IMR-90 (cell line): ENCODE data around the gene KRTAP4-1. TPM values are rescaled to one million over a fixed set of nuclear protein-coding genes. Genes with fewer than 3 reads are reported as not detected.

ENCODE experiments used
- ATAC-seq: fragments of 200-7000 bp; cut with Tn5 transposase; 2 replicates; pipeline ENCODE4 v1.9.1; 2020; ENCODE audit warnings: low read depth, mild to moderate bottlenecking, moderate library complexity
- BruUV-seq: library from RNA; stranded (reverse); fragments of 400-500 nt; replicated peaks from 2 replicates; lab custom pipeline; 2021; lab: Mats Ljungman, UMichigan
- CTCF ChIA-PET: fragments of 300-600 bp; formaldehyde crosslinking; extraction: SDS; loops from one replicate; lab custom pipeline; 2021; ENCODE audit warnings: antibody characterized with exemption; lab: Yijun Ruan, JAX
- POLR2A ChIA-PET: fragments of 300-600 bp; sonication (Branson Sonifier 250); formaldehyde crosslinking; loops from one replicate; lab custom pipeline; 2022; ENCODE audit warnings: antibody characterized with exemption; ENCODE audit not compliant: unreplicated experiment; lab: Charles Lee
- DNase-seq: peaks from one replicate; pipeline ENCODE4 v3.0.0; 2013
- H2AFZ ChIP-seq: replicated peaks from 2 replicates; pipeline ENCODE3; 2013; ENCODE audit warnings: low read length, mild to moderate bottlenecking; ENCODE audit not compliant: poor library complexity
- H2AK5ac ChIP-seq: 2 replicates; pipeline ENCODE4 v1.6.1; 2013; ENCODE audit warnings: low read depth, low read length, inconsistent platforms
- H2AK9ac ChIP-seq: replicated peaks from 2 replicates; pipeline ENCODE3; 2013; ENCODE audit warnings: mild to moderate bottlenecking, low read depth, low read length, moderate library complexity; ENCODE audit not compliant: poor library complexity
- H2BK120ac ChIP-seq: 2 replicates; pipeline ENCODE4 v1.6.1; 2013; ENCODE audit warnings: low read depth, low read length, inconsistent platforms
- H2BK15ac ChIP-seq: 3 replicates; pipeline ENCODE4 v1.6.1; 2013; ENCODE audit warnings: low read depth, low read length, inconsistent platforms
- H2BK20ac ChIP-seq: 2 replicates; pipeline ENCODE4 v1.6.1; 2013; ENCODE audit warnings: low read depth, mild to moderate bottlenecking, inconsistent platforms, low read length, moderate library complexity
- H2BK5ac ChIP-seq: 2 replicates; pipeline ENCODE4 v1.6.1; 2013; ENCODE audit warnings: mild to moderate bottlenecking, low read depth, low read length, inconsistent platforms; ENCODE audit not compliant: poor library complexity, severe bottlenecking
- H3K14ac ChIP-seq: replicated peaks from 2 replicates; pipeline ENCODE4 v1.6.1; 2013; ENCODE audit warnings: low read depth, low read length, inconsistent platforms
- H3K18ac ChIP-seq: 2 replicates; pipeline ENCODE4 v1.6.1; 2013; ENCODE audit warnings: low read depth, low read length, control low read depth
- H3K23ac ChIP-seq: 2 replicates; pipeline ENCODE4 v1.6.1; 2013; ENCODE audit warnings: low read depth, low read length, inconsistent platforms
- H3K27ac ChIP-seq: 2 replicates; pipeline ENCODE4 v1.5.1; 2013; ENCODE audit warnings: mild to moderate bottlenecking, control low read depth, low read length; ENCODE audit not compliant: insufficient read depth
- H3K27me3 ChIP-seq: 2 replicates; pipeline ENCODE4 v1.6.1; 2013; ENCODE audit warnings: low read length; ENCODE audit not compliant: control insufficient read depth, insufficient read depth
- H3K36me3 ChIP-seq: 2 replicates; pipeline ENCODE4 v1.6.1; 2013; ENCODE audit warnings: low read length, mixed read lengths; ENCODE audit not compliant: control insufficient read depth, insufficient read depth
- H3K4ac ChIP-seq: 2 replicates; pipeline ENCODE4 v1.6.1; 2013; ENCODE audit warnings: low read depth, low read length, inconsistent platforms
- H3K4me1 ChIP-seq: 2 replicates; pipeline ENCODE4 v1.6.1; 2013; ENCODE audit warnings: low read length, mixed read lengths; ENCODE audit not compliant: control insufficient read depth, insufficient read depth
- H3K4me2 ChIP-seq: 2 replicates; pipeline ENCODE4 v1.6.1; 2013; ENCODE audit warnings: low read depth, mild to moderate bottlenecking, control low read depth, low read length, moderate library complexity
- H3K4me3 ChIP-seq: 2 replicates; pipeline ENCODE4 v1.5.1; 2013; ENCODE audit warnings: low read depth, mild to moderate bottlenecking, control low read depth, low read length, moderate library complexity; ENCODE audit not compliant: insufficient read depth
- H3K56ac ChIP-seq: 2 replicates; pipeline ENCODE4 v1.6.1; 2013; ENCODE audit warnings: low read length, inconsistent platforms; ENCODE audit not compliant: insufficient read depth; ENCODE audit errors: extremely low read depth
- H3K79me1 ChIP-seq, 2 experiments: 2 replicates each; pipeline ENCODE4 v1.6.1; 2013; ENCODE audit warnings: low read length in 2 of 2, inconsistent platforms in 1 of 2, low read depth in 1 of 2
- H3K9ac ChIP-seq: 2 replicates; pipeline ENCODE4 v1.6.1; 2013; ENCODE audit warnings: low read depth, low read length, control low read depth
- H3K9me1 ChIP-seq: 2 replicates; pipeline ENCODE4 v1.6.1; 2013; ENCODE audit warnings: low read length, inconsistent platforms; ENCODE audit not compliant: insufficient read depth
- H3K9me3 ChIP-seq: 2 replicates; pipeline ENCODE4 v1.6.1; 2013; ENCODE audit warnings: low read length; ENCODE audit not compliant: control insufficient read depth, insufficient read depth
- H4K20me1 ChIP-seq: 2 replicates; pipeline ENCODE4 v1.6.1; 2013; ENCODE audit warnings: low read length, inconsistent platforms; ENCODE audit not compliant: insufficient read depth
- H4K5ac ChIP-seq: 2 replicates; pipeline ENCODE4 v1.6.1; 2013; ENCODE audit warnings: mild to moderate bottlenecking, low read depth, low read length, control low read depth
- H4K8ac ChIP-seq, 2 experiments: 2 replicates each; pipeline ENCODE4 v1.6.1; 2013; ENCODE audit warnings: low read depth in 2 of 2, low read length in 2 of 2, control low read depth in 1 of 2, inconsistent platforms in 1 of 2
- H4K91ac ChIP-seq: 2 replicates; pipeline ENCODE4 v1.6.1; 2013; ENCODE audit warnings: low read depth, low read length, inconsistent platforms; ENCODE audit not compliant: insufficient read depth
- CEBPB ChIP-seq: IDR thresholded peaks from 2 replicates; pipeline ENCODE4 v1.6.1; 2012; ENCODE audit warnings: low read depth, low read length, improper control_type of control experiment
- FOS ChIP-seq: fragments of 150-350 bp; IDR thresholded peaks from 2 replicates; pipeline ENCODE4 v1.6.1; 2016; ENCODE audit warnings: low read depth, low read length
- MAZ ChIP-seq: IDR thresholded peaks from 2 replicates; pipeline ENCODE4 v1.6.1; 2012; ENCODE audit warnings: low read depth, mild to moderate bottlenecking, low read length, improper control_type of control experiment, moderate library complexity, borderline replicate concordance
- MXI1 ChIP-seq: IDR thresholded peaks from 2 replicates; pipeline ENCODE4 v1.6.1; 2012; ENCODE audit warnings: low read depth, mild to moderate bottlenecking, low read length, moderate library complexity, borderline replicate concordance
- RCOR1 ChIP-seq: IDR thresholded peaks from 2 replicates; pipeline ENCODE4 v1.6.1; 2012; ENCODE audit warnings: mild to moderate bottlenecking, low read length, improper control_type of control experiment; ENCODE audit not compliant: insufficient replicate concordance
- RFX5 ChIP-seq: IDR thresholded peaks from 2 replicates; pipeline ENCODE4 v1.8.0; 2012; ENCODE audit warnings: low read depth, mild to moderate bottlenecking, low read length, moderate library complexity
- WGBS, 2 experiments: methylation state at CpG; one replicate each; pipeline versions ENCODE4 v1.1.5 to v1.1.7; 2013; ENCODE audit warnings: missing lambda C conversion rate in 2 of 2; ENCODE audit not compliant: insufficient read length in 1 of 2; ENCODE audit errors: extremely low coverage in 2 of 2; 5-methylcytosine and 5-hydroxymethylcytosine counted together
- dilution Hi-C: fragments of 300-500 bp; cut with HindIII; formaldehyde crosslinking; loops from one replicate; pipeline ENCODE4 v1.14.3; 2018; ENCODE audit warnings: low sequenced_read_pairs; ENCODE audit not compliant: unreplicated experiment
- in situ Hi-C: fragments of 300-500 bp; cut with MboI; formaldehyde crosslinking; loops from 3 replicates; pipeline ENCODE4 v1.14.3; 2019; ENCODE audit warnings: low sequenced_read_pairs, inconsistent platforms, mixed read lengths
- intact Hi-C: fragments of 100-400 bp; cut with micrococcal nuclease; formaldehyde crosslinking; loops from 2 replicates; pipeline ENCODE4 v1.10.0; 2022
- polyA plus RNA-seq, 3 experiments: library from polyadenylated mRNA; depleted of rRNA; stranded (reverse); fragments of >200 nt; gene quantifications; 2 replicates each; pipeline ENCODE4 v1.2.3, GENCODE V29; 2012; ENCODE audit warnings: low replicate concordance in 1 of 3
- total RNA-seq: library from RNA; depleted of rRNA; stranded (reverse); fragments of >200 nt; gene quantifications from 2 replicates; pipeline ENCODE4 v1.2.3, GENCODE V29; 2012

The KRTAP4-1 gene
- total and polyA plus RNA-seq, 2 of the 4 experiments (the other 2 are of a cell fraction), result not detected

DNA sequence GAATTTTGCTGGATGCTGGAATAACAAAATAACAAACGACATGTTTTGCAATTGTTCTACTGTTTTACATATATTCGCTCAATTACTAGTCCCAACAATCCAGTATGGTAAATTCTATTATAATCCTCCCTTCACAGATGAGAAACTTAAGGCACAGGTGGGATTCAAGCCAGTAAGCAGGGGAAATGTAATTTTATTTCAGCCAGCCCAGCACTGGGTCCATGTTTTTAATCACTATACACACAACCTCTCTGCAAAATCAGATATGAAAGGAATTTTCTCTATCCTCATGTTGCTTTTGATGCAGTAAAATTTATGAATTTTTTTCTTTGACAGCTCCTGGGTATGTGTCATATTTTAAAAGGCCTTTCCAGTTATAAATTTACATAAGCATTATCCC, 39.5 kb downstream of the KRTAP4-1 start:
- POLR2A ChIA-PET, result no interaction called here
- in situ Hi-C loops, result no loop called here

More for the DNA sequence above, 39.5 kb downstream of the KRTAP4-1 start:
- no peak overlapping the region for H3K14ac ChIP-seq
- H3K23ac ChIP-seq, result no peak overlapping the region
- no peak for DNase-seq
- H2BK20ac ChIP-seq, result no peak overlapping the region
- H2AFZ ChIP-seq, result no peak overlapping the region
- no peak overlapping the region for H4K5ac ChIP-seq
- no peak overlapping the region for H2BK15ac ChIP-seq
- no peak overlapping the region for H2AK9ac ChIP-seq
- no peak overlapping the region for H4K8ac ChIP-seq
- no peaks in the 10 kb centered on the region for H3K36me3 ChIP-seq
- no peak for ATAC-seq
- H3K4me1 ChIP-seq, result no peaks in the 10 kb centered on the region; the same call in 1 of the 2 replicates
- H2AK5ac ChIP-seq, result no peak overlapping the region
- H4K91ac ChIP-seq, result no peak overlapping the region
- H2BK120ac ChIP-seq, result no peak overlapping the region
- no peaks in the 10 kb centered on the region for H3K79me1 ChIP-seq
- H4K20me1 ChIP-seq, result no peaks in the 10 kb centered on the region
- CTCF ChIA-PET, result no interaction called here
- H3K18ac ChIP-seq, result no peak overlapping the region
- TF ChIP-seq CEBPB (no peak), MAZ (no peak), MXI1 (no peak), RCOR1 (no peak), FOS (no peak), RFX5 (no peak)
- H3K56ac ChIP-seq, result no peak overlapping the region
- no peak overlapping the region for H3K9ac ChIP-seq
- H3K9me3 ChIP-seq, result peaks cover 4% of the 10 kb centered on the region
- dilution Hi-C loops, result no loop called here
- no peak overlapping the region for H3K4me2 ChIP-seq
- no peak overlapping the region for H3K27ac ChIP-seq
- H3K4ac ChIP-seq, result no peak overlapping the region
- H3K27me3 ChIP-seq, result no peaks in the 10 kb centered on the region
- BruUV-seq, result no TSS peak
- whole genome bisulfite sequencing, 2 experiments, result no CpG with 5 or more reads among the region's 2 CpGs
- no peak overlapping the region for H3K4me3 ChIP-seq
- no peaks in the 10 kb centered on the region for H3K9me1 ChIP-seq
- H2BK5ac ChIP-seq, result no peak overlapping the region
- intact Hi-C loops, result no loop called here
